ENCODE results near the gene STARD8.
"Not testable (repeated sequence)": the region's sequence is repeated elsewhere in the genome, so short reads cannot be mapped to it uniquely, and the experiment has no call there.

The STARD8 gene

GRCh38 chrX:68659786-68660185, 12.3 kb downstream of the STARD8 start:
- DNase-seq (ENCODE audit: low read depth): no peak

DNA sequence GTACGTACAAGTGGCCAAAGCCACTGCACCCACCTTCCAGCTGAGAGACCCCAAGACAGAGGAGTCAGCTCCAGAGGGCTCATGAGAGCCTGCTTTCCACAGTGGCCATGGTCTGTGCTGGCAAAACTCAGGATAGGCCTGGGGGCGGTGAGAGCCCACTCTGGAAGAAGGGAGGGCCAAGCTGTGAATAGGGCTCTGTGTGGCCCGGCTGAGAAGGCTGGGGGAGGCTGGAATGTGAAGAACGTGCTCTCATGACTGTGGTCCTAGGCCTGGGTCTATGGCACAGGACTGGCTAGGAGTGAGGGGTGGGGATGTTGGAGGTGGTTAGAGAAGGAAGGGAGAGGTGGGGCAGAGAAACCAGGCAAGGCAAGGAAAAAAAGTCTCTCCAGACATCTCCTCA, 13.3 kb downstream of the STARD8 start:
- DNase-seq (ENCODE audit: low read depth): no peak

GRCh38 chrX:68665502-68665901, 18.0 kb downstream of the STARD8 start:
- DNase-seq (ENCODE audit: low read depth): no peak

- no peak for DNase-seq (ENCODE audit: low read depth)
Observed at GRCh38 chrX:68666580-68666979, 19.1 kb downstream of the STARD8 start.

GRCh38 chrX:68669094-68669860, 21.8 kb downstream of the STARD8 start:
- peak; percentile 7 for DNase-seq (ENCODE audit: low read depth)

- no peak for DNase-seq (ENCODE audit: low read depth)
Observed at GRCh38 chrX:68669871-68670270, 22.4 kb downstream of the STARD8 start.

DNA sequence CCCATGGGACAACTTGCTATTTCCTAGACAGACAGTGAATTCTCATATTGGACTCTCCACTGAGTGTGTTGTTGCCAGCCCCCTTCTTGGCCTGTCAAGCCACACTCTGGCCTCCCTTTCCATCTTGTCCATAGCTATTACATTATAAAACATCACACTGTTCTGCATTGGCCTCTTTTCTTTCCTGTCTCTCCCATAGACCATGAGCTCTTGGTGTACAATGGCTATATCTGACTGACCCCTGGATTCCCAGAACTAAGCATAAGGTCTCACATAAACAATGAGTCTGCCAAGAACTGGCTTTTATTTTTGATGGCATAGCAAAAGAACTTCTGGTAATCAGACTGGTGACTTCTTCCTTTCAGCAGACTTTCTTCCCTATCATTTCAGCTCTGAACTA, 23.8 kb downstream of the STARD8 start:
- no peak for DNase-seq (ENCODE audit: low read depth)

GRCh38 chrX:68672581-68673318, 25.3 kb downstream of the STARD8 start:
- DNase-seq (ENCODE audit: low read depth): no peak

- DNase-seq (ENCODE audit: low read depth): no peak
Observed at GRCh38 chrX:68675571-68675970, 28.1 kb downstream of the STARD8 start.

- no peak for DNase-seq (ENCODE audit: low read depth)
Observed at GRCh38 chrX:68676335-68676734, 28.9 kb downstream of the STARD8 start.

GRCh38 chrX:68677998-68678397, 30.5 kb downstream of the STARD8 start:
- no peak for DNase-seq (ENCODE audit: low read depth)

GRCh38 chrX:68681443-68681941, 34.0 kb downstream of the STARD8 start:
- DNase-seq (ENCODE audit: low read depth): peak; percentile 23

DNA sequence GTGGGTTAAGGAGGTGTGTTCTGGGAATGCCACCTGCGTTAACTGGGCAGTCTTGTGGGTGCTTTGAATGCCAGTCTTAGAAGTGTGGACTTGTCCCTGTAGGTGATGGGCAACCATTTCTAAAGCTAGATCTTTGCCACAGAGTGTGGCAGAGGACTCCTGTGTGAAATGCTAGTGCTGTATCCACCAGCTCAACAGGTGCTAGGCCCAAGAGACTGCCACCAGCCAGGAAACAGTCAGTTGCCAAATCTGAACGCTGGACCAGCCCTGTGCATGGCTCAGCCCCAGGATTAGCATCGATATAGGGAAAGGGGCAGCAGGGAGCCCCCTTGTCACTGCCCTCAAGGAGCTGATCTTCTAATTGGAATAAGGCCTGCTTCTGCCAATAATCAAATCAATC, 35.3 kb downstream of the STARD8 start:
- no peak for DNase-seq (ENCODE audit: low read depth)

GRCh38 chrX:68683580-68683979, 36.1 kb downstream of the STARD8 start:
- DNase-seq (ENCODE audit: low read depth): no peak

GRCh38 chrX:68684291-68684918, 36.9 kb downstream of the STARD8 start:
- DNase-seq (ENCODE audit: low read depth): no peak

GRCh38 chrX:68684919-68685304, 37.4 kb downstream of the STARD8 start:
- DNase-seq (ENCODE audit: low read depth): no peak

GRCh38 chrX:68685685-68686084, 38.2 kb downstream of the STARD8 start:
- DNase-seq (ENCODE audit: low read depth): peak; percentile 54

DNA sequence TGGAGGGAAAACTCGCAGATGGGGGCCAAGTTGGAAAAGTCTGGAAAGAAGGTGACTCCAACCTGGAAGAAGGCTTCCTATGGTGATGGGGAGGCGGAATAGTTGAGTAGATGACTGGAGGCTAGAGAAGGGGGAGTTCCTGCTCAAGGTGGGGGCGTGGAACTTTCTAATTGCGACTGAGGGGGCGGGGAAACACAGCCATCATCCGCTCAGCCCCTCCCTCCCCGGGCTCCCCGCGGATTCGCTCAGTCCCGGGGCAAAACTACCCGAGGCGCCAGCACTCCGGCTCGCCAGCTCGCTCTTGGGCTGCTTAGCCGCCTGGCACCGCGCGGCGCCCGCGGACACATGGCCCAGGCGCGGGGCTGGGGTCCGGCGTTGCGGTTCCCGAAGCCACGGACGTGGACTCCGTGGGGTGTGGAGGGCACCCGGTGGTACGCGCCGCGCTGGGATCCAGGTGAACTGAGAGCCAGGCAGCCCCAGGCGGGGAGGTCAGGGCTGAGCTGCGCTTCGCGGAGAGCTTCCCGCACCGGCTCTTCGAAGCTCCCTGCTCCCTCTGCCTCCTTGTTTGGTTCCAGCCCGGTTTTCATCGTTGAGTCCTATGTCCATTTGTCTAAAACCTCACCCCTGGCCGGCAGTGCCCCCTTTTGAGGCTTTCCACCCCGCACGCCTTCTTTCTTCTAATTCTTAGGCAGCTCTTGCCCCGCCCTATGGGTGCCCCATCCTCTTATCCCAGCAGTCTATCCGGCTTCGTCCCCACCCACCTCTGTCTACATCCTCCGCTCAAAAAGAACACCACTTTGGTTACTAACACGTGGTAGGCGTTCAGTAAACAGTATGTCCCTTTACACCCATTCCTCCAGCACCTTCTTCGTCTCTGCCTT, 38.9 kb downstream of the STARD8 start:
- DNase-seq (ENCODE audit: low read depth): no peak

GRCh38 chrX:68688931-68689330, 41.5 kb downstream of the STARD8 start:
- not testable (repeated sequence) for DNase-seq (ENCODE audit: low read depth)

DNA sequence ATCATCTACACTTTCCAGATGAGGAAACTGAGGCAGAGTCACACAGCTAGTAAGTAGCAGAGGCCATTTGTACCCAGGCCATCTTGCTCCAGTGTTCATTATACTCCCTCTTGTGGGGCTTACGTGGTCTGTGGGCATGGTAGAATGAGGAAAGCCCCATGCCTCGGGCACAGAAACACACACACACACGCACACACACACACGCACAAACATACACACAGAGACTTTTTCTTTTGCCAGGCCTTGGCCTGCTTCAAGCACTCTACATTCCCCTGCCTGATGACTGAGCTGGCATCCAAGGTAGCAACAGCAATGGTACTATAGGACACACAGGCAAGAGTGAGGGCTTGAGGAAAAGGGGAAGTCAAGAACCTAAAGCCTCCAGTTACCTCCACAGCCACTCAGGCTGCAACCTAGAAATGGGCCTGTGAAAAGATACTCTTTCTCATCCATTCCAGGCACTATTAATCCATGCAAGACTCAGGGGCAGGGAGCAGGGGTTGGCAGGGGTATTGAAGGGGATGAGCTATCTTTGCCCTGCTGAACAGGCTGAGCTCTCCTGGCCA, 43.6 kb downstream of the STARD8 start:
- DNase-seq (ENCODE audit: low read depth): no peak

GRCh38 chrX:68691921-68692320, 44.5 kb downstream of the STARD8 start:
- DNase-seq (ENCODE audit: low read depth): no peak

DNA sequence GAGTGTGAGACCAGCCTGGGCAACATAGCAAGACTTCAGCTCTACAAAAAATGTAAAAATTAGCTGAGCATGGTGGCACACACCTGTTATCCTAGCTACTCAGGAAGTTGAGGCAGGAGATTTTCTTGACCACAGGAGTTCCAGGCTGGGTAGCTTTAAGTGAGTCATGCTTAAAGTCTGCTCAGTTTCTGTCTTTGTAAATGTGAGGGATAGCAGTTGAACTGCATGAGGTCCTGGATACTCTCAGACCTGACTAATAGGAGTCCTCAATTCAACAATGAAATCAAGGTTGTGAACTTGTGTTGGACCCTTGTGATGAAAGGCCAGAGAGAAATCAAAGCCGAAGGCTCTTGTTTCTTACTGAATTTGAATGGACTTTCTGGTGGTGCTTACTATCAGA, 45.2 kb downstream of the STARD8 start:
- DNase-seq (ENCODE audit: low read depth): peak; percentile 39

Data from iris pigment epithelial cell (primary cell).